AG09309 (cell line): Measurements from ENCODE around the gene WIPI1.

ENCODE experiments used
- DNase-seq: peaks from one replicate; pipeline ENCODE4 v3.0.0-alpha.2; 2010; ENCODE audit warnings: low read depth
- H3K4me3 ChIP-seq: 2 replicates; pipeline ENCODE4 v1.5.1; 2011; ENCODE audit warnings: mild to moderate bottlenecking, low read depth, low read length, moderate library complexity; ENCODE audit not compliant: control insufficient read depth
- CTCF ChIP-seq: IDR thresholded peaks from 2 replicates; pipeline ENCODE4 v1.5.1; 2011; ENCODE audit warnings: mild to moderate bottlenecking, low read depth, low read length, inconsistent platforms; ENCODE audit not compliant: insufficient read depth, control insufficient read depth; ENCODE audit errors: missing control alignments

Gene WIPI1

GRCh38 chr17:68450391-68450790 is 6.9 kb downstream of the WIPI1 start:
- no peak overlapping the region for H3K4me3 ChIP-seq
- TF ChIP-seq CTCF: no peak
- no peak for DNase-seq

- TF ChIP-seq CTCF: no peak
- no peak overlapping the region for H3K4me3 ChIP-seq
- no peak for DNase-seq
These were observed 8.1 kb downstream of the WIPI1 start for GRCh38 chr17:68449021-68449739.

GRCh38 chr17:68446626-68447041 is 10.7 kb downstream of the WIPI1 start:
- DNase-seq: no peak
- no peak for TF ChIP-seq CTCF
- H3K4me3 ChIP-seq: no peak overlapping the region

- DNase-seq: no peak
- no peak overlapping the region for H3K4me3 ChIP-seq
- TF ChIP-seq CTCF: no peak
These were observed 11.6 kb downstream of the WIPI1 start for GRCh38 chr17:68445671-68446070.

- no peak for TF ChIP-seq CTCF
- DNase-seq: no peak
- no peak overlapping the region for H3K4me3 ChIP-seq
These were observed 13.3 kb downstream of the WIPI1 start for GRCh38 chr17:68443972-68444464.

- no peak for TF ChIP-seq CTCF
- no peak overlapping the region for H3K4me3 ChIP-seq
- DNase-seq: no peak
These were observed 16.1 kb downstream of the WIPI1 start for GRCh38 chr17:68441070-68441770.
